Measurements from ENCODE around the gene LRP1. TPM values are rescaled to one million over a fixed set of nuclear protein-coding genes. Genes with fewer than 3 reads are reported as not detected.

LRP1 gene
- total RNA-seq, 2 experiments from 2014 or later = 6.6 to 8.5 TPM

- Histone ChIP-seq H3K27ac (ENCODE audit: low read depth in 1 of 2, low read length in 2 of 2) (no peak overlapping the region), H3K9me3 (ENCODE audit: control insufficient read depth in 1 of 2, insufficient read depth in 1 of 2, low read length in 2 of 2) (peaks cover 0 to 42% of the 10 kb centered on the region in 2 experiments), H3K4me1 (ENCODE audit: insufficient read depth, low read length) (peaks cover 56% of the 10 kb centered on the region), H3K36me3 (ENCODE audit: insufficient read depth, low read length) (no peaks in the 10 kb centered on the region), H3K4me3 (ENCODE audit: low read length) (no peak overlapping the region), H3K27me3 (ENCODE audit: control insufficient read depth in 1 of 2, insufficient read depth in 2 of 2, low read length in 2 of 2) (peaks cover 73 to 85% of the 10 kb centered on the region in 2 experiments)
- POLR2A ChIA-PET = no interaction called here
- H3K4me1 Mint-ChIP-seq (ENCODE audit: low read depth) = peaks cover 66% of the 10 kb centered on the region
- no peak overlapping the region for H3K27ac Mint-ChIP-seq
- no peak for TF ChIP-seq CTCF (IDR thresholded peaks at IDR 0.05)
- DNase-seq = peak in 3 of 14 experiments; percentile 36 to 63 (median 57)
- H3K4me3 Mint-ChIP-seq = no peak overlapping the region
- intact Hi-C loops (cut with DNase I, micrococcal nuclease) = loop anchor here in 1 of 2 experiments (2.0 kb wide), 1 partner anchor 15 kb away; no protein-coding TSS in a partner anchor
- H3K36me3 Mint-ChIP-seq (ENCODE audit: low read depth) = no peaks in the 10 kb centered on the region
- ATAC-seq (ENCODE audit: poor library complexity) = no peak
- CTCF ChIA-PET = interaction anchor here (0.7 to 8.3 kb wide), 5 partner anchors 7 to 16 kb away, joined by 4 to 127 read pairs (median 10); partner anchors contain the start of gene NXPH4
- H3K27me3 Mint-ChIP-seq = peaks cover 90% of the 10 kb centered on the region
- H3K9me3 Mint-ChIP-seq = no peaks in the 10 kb centered on the region
Measured at GRCh38 chr12:57223191-57224165, 95.2 kb downstream of the LRP1 start.

- Mint-ChIP-seq H3K4me3 (no peak overlapping the region), H3K36me3 (ENCODE audit: low read depth) (peaks cover under 1% of the 10 kb centered on the region), H3K4me1 (ENCODE audit: low read depth) (peaks cover 69% of the 10 kb centered on the region), H3K27me3 (peaks cover 81% of the 10 kb centered on the region), H3K9me3 (no peaks in the 10 kb centered on the region), H3K27ac (no peak overlapping the region)
- peaks cover 63 to 75% of the 10 kb centered on the region in 2 experiments for H3K27me3 ChIP-seq (ENCODE audit: control insufficient read depth in 1 of 2, insufficient read depth in 2 of 2, low read length in 2 of 2)
- no peak for ATAC-seq (ENCODE audit: poor library complexity)
- no peak overlapping the region for H3K27ac ChIP-seq (ENCODE audit: low read depth in 1 of 2, low read length in 2 of 2)
- peaks cover 0 to 38% of the 10 kb centered on the region in 2 experiments for H3K9me3 ChIP-seq (ENCODE audit: control insufficient read depth in 1 of 2, insufficient read depth in 1 of 2, low read length in 2 of 2)
- TF ChIP-seq CTCF (IDR thresholded peaks at IDR 0.05) = no peak
- no peak for DNase-seq
- POLR2A ChIA-PET = interaction anchor here (0.7 to 1.3 kb wide), 2 partner anchors 15 to 18 kb away, joined by 3 to 6 read pairs; no protein-coding TSS in a partner anchor
- intact Hi-C loops (cut with DNase I, micrococcal nuclease) = loop anchor here in 1 of 2 experiments (2.0 kb wide), 1 partner anchor 14 kb away; no protein-coding TSS in a partner anchor
- CTCF ChIA-PET = interaction anchor here (0.7 to 8.3 kb wide), 6 partner anchors 8 to 93 kb away, joined by 3 to 127 read pairs (median 11); partner anchors contain the start of gene NXPH4
- no peaks in the 10 kb centered on the region for H3K36me3 ChIP-seq (ENCODE audit: insufficient read depth, low read length)
- H3K4me1 ChIP-seq (ENCODE audit: insufficient read depth, low read length) = peaks cover 66% of the 10 kb centered on the region
- no peak overlapping the region for H3K4me3 ChIP-seq (ENCODE audit: low read length)
Measured at GRCh38 chr12:57224278-57224972, 96.1 kb downstream of the LRP1 start.

Data from CD4-positive, alpha-beta T cell (primary cell).